H9 (cell line): ENCODE measurements around the gene PTPRN2. TPM values are rescaled to one million over a fixed set of nuclear protein-coding genes. Genes with fewer than 3 reads are reported as not detected.

Experiments used
- DNase-seq: peaks from one replicate; pipeline ENCODE4 v3.0.0-alpha.2; 2017
- H2AFZ ChIP-seq: one replicate; pipeline ENCODE4 v1.6.1; 2013; ENCODE audit warnings: mild to moderate bottlenecking, low read length, control low read depth, moderate library complexity
- H2AK5ac ChIP-seq: 2 replicates; pipeline ENCODE4 v1.6.1; 2013; ENCODE audit warnings: low read length, control low read depth, mixed read lengths; ENCODE audit not compliant: insufficient read length
- H2BK120ac ChIP-seq: one replicate; pipeline ENCODE4 v1.6.1; 2013; ENCODE audit warnings: low read depth, mild to moderate bottlenecking, low read length, control low read depth, inconsistent platforms; ENCODE audit not compliant: poor library complexity, severe bottlenecking
- H2BK12ac ChIP-seq: 2 replicates; pipeline ENCODE4 v1.6.1; 2013; ENCODE audit warnings: low read length, control low read depth, mixed read lengths, low read depth; ENCODE audit not compliant: insufficient read length
- H2BK15ac ChIP-seq: 2 replicates; pipeline ENCODE4 v1.6.1; 2013; ENCODE audit warnings: low read depth, low read length, control low read depth
- H2BK20ac ChIP-seq: one replicate; pipeline ENCODE4 v1.6.1; 2013; ENCODE audit warnings: low read depth, mild to moderate bottlenecking, low read length, control low read depth, inconsistent platforms; ENCODE audit not compliant: poor library complexity, severe bottlenecking
- H2BK5ac ChIP-seq: 2 replicates; pipeline ENCODE4 v1.6.1; 2013; ENCODE audit warnings: low read length, control low read depth, mixed read lengths; ENCODE audit not compliant: insufficient read length
- H3K14ac ChIP-seq: 2 replicates; pipeline ENCODE4 v1.6.1; 2013; ENCODE audit warnings: low read length, control low read depth; ENCODE audit not compliant: insufficient read depth
- H3K18ac ChIP-seq: 2 replicates; pipeline ENCODE4 v1.6.1; 2013; ENCODE audit warnings: low read depth, mild to moderate bottlenecking, mixed read lengths, low read length, control low read depth; ENCODE audit not compliant: insufficient read length
- H3K23ac ChIP-seq: 2 replicates; pipeline ENCODE4 v1.6.1; 2013; ENCODE audit warnings: low read length, control low read depth, mixed read lengths, low read depth; ENCODE audit not compliant: insufficient read length
- H3K23me2 ChIP-seq: 2 replicates; pipeline ENCODE4 v1.6.1; 2013; ENCODE audit warnings: low read depth, mild to moderate bottlenecking, mixed read lengths, low read length, control low read depth; ENCODE audit not compliant: insufficient read length, poor library complexity, severe bottlenecking
- H3K27ac ChIP-seq: 2 replicates; pipeline ENCODE4 v1.5.1; 2013; ENCODE audit warnings: low read length, control low read depth, mixed read lengths, low read depth; ENCODE audit not compliant: insufficient read length
- H3K27me3 ChIP-seq: 2 replicates; pipeline ENCODE4 v1.6.1; 2013; ENCODE audit warnings: low read length, control low read depth, inconsistent platforms; ENCODE audit not compliant: insufficient read depth
- H3K4ac ChIP-seq: 2 replicates; pipeline ENCODE4 v1.6.1; 2013; ENCODE audit warnings: low read depth, mild to moderate bottlenecking, control low read depth, inconsistent platforms, low read length, moderate library complexity
- H3K4me1 ChIP-seq: 2 replicates; pipeline ENCODE4 v1.6.1; 2013; ENCODE audit warnings: low read length, control low read depth, inconsistent platforms; ENCODE audit not compliant: insufficient read depth
- H3K4me2 ChIP-seq: 2 replicates; pipeline ENCODE4 v1.6.1; 2013; ENCODE audit warnings: low read length, control low read depth, mixed read lengths; ENCODE audit not compliant: insufficient read length, insufficient read depth
- H3K56ac ChIP-seq: 2 replicates; pipeline ENCODE4 v1.6.1; 2013; ENCODE audit warnings: low read depth, mild to moderate bottlenecking, mixed read lengths, low read length, control low read depth; ENCODE audit not compliant: insufficient read length
- H3K79me1 ChIP-seq: 2 replicates; pipeline ENCODE4 v1.6.1; 2013; ENCODE audit warnings: low read depth, mild to moderate bottlenecking, moderate library complexity, low read length, control low read depth, inconsistent platforms; ENCODE audit not compliant: insufficient read depth, poor library complexity, severe bottlenecking
- H3K79me2 ChIP-seq: 2 replicates; pipeline ENCODE4 v1.6.1; 2013; ENCODE audit warnings: low read length, control low read depth, inconsistent platforms; ENCODE audit not compliant: insufficient read depth
- H3K9ac ChIP-seq: 2 replicates; pipeline ENCODE4 v1.6.1; 2013; ENCODE audit warnings: low read length, control low read depth, mixed read lengths; ENCODE audit not compliant: insufficient read length; ENCODE audit errors: extremely low read depth
- H3K9me3 ChIP-seq: one replicate; pipeline ENCODE4 v1.6.1; 2013; ENCODE audit warnings: low read depth, low read length, inconsistent platforms; ENCODE audit not compliant: control insufficient read depth
- H3T11ph ChIP-seq: one replicate; pipeline ENCODE4 v1.6.1; 2013; ENCODE audit warnings: mild to moderate bottlenecking, low read length, control low read depth, inconsistent platforms
- H4K20me1 ChIP-seq: one replicate; pipeline ENCODE4 v1.6.1; 2013; ENCODE audit not compliant: control insufficient read depth, insufficient read length, insufficient read depth
- H4K5ac ChIP-seq: 2 replicates; pipeline ENCODE4 v1.6.1; 2013; ENCODE audit warnings: low read depth, mild to moderate bottlenecking, mixed read lengths, low read length, control low read depth; ENCODE audit not compliant: insufficient read length
- H4K8ac ChIP-seq: replicated peaks from 2 replicates; pipeline ENCODE4 v1.6.1; 2013; ENCODE audit warnings: low read length, control low read depth, mixed read lengths, low read depth; ENCODE audit not compliant: insufficient read length
- H4K91ac ChIP-seq: 2 replicates; pipeline ENCODE4 v1.6.1; 2013; ENCODE audit warnings: low read depth, mild to moderate bottlenecking, moderate library complexity, mixed read lengths, low read length, control low read depth; ENCODE audit not compliant: insufficient read length
- H3K27ac Mint-ChIP-seq, 3 experiments: 2 replicates in 2 of 3; 3 replicates in 1 of 3; pipeline ENCODE4 v1.8.0; 2020 to 2021; ENCODE audit warnings: mixed read lengths in 3 of 3, mild to moderate bottlenecking in 1 of 3, moderate library complexity in 1 of 3
- H3K27me3 Mint-ChIP-seq: 2 replicates; pipeline ENCODE4 v1.8.0; 2021; ENCODE audit warnings: low read depth, mild to moderate bottlenecking, moderate library complexity, mixed read lengths
- H3K36me3 Mint-ChIP-seq, 3 experiments: 2 replicates in 2 of 3; 3 replicates in 1 of 3; pipeline ENCODE4 v1.8.0; 2020 to 2021; ENCODE audit warnings: low read depth in 3 of 3, mixed read lengths in 3 of 3; ENCODE audit not compliant: insufficient read depth in 1 of 3
- H3K4me1 Mint-ChIP-seq, 2 experiments: 2 replicates each; pipeline ENCODE4 v1.8.0; 2020; ENCODE audit warnings: mixed read lengths in 2 of 2
- H3K4me3 Mint-ChIP-seq, 2 experiments: 2 replicates in 1 of 2; 3 replicates in 1 of 2; pipeline ENCODE4 v1.8.0; 2020 to 2021; ENCODE audit warnings: mild to moderate bottlenecking in 2 of 2, mixed read lengths in 2 of 2, moderate library complexity in 1 of 2
- H3K9me3 Mint-ChIP-seq, 2 experiments: 2 replicates in 1 of 2; 3 replicates in 1 of 2; pipeline ENCODE4 v1.8.0; 2020; ENCODE audit warnings: mild to moderate bottlenecking in 2 of 2, mixed read lengths in 2 of 2, moderate library complexity in 1 of 2
- WGBS: extraction: QIAGEN DNeasy Blood & Tissue Kit; methylation state at CpG from one replicate; pipeline ENCODE4 v1.1.7; 2013; ENCODE audit warnings: missing lambda C conversion rate, low lambda C conversion rate, mixed read lengths; ENCODE audit not compliant: insufficient read length; ENCODE audit errors: extremely low coverage; 5-methylcytosine and 5-hydroxymethylcytosine counted together
- total RNA-seq: library from RNA; stranded (reverse); gene quantifications from 2 replicates; pipeline ENCODE4 v1.2.1, GENCODE V29; 2021
- TF ChIP-seq, protein P1 (sequence below): fragments of 200-600 bp; sonication (generic); conservative IDR thresholded peaks from 3 replicates; pipeline ENCODE4 v1.8.0; 2021; ENCODE audit warnings: antibody characterized with exemption, mild to moderate bottlenecking

PTPRN2 gene
- total RNA-seq, 1 experiment from 2014 or later, result 5.2 TPM

DNA sequence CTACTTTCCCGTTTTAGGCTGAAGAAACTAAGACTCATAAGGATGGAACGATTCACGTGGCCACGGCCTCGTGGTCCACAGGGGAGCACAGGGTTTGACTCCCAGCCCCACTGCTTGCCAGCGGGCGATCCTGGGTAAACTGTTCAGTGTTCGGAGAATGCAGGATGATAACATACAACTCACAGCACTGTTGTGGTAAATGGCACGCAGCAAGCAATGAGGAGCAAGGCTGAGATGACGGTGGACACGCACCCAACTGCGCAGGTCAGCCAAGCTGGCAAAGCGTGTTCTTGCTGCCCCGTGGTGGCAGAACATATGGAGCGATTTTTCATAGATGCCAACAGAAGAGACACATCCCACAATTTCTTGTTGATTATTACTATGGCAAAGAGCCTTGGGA is 978.1 kb downstream of the PTPRN2 start:
- H3K9ac ChIP-seq, result no peak overlapping the region
- H3K14ac ChIP-seq, result no peak overlapping the region
- H4K8ac ChIP-seq, result no peak overlapping the region
- Mint-ChIP-seq H3K27me3 (peaks cover 90% of the 10 kb centered on the region), H3K27ac (0 out of 7 replicates have a peak overlapping the region, but pooled peaks of 1 of the 3 experiments have one; percentile 27), H3K4me3 (no peak overlapping the region), H3K36me3 (no peaks in the 10 kb centered on the region), H3K4me1 (peaks cover 0 to 2% of the 10 kb centered on the region in 2 experiments; a peak in 1 of 4 replicates), H3K9me3 (no peaks in the 10 kb centered on the region)
- no peak overlapping the region for H2BK120ac ChIP-seq
- DNase-seq, result no peak
- H4K20me1 ChIP-seq, result no peaks in the 10 kb centered on the region
- H3K27ac ChIP-seq, result no peak overlapping the region
- no peak overlapping the region for H3K4ac ChIP-seq
- no peak overlapping the region for H2BK12ac ChIP-seq
- TF ChIP-seq, protein P1, sequence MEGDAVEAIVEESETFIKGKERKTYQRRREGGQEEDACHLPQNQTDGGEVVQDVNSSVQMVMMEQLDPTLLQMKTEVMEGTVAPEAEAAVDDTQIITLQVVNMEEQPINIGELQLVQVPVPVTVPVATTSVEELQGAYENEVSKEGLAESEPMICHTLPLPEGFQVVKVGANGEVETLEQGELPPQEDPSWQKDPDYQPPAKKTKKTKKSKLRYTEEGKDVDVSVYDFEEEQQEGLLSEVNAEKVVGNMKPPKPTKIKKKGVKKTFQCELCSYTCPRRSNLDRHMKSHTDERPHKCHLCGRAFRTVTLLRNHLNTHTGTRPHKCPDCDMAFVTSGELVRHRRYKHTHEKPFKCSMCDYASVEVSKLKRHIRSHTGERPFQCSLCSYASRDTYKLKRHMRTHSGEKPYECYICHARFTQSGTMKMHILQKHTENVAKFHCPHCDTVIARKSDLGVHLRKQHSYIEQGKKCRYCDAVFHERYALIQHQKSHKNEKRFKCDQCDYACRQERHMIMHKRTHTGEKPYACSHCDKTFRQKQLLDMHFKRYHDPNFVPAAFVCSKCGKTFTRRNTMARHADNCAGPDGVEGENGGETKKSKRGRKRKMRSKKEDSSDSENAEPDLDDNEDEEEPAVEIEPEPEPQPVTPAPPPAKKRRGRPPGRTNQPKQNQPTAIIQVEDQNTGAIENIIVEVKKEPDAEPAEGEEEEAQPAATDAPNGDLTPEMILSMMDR, result no peak
- no peak overlapping the region for H2AK5ac ChIP-seq
- no peak overlapping the region for H2BK20ac ChIP-seq
- H3K79me2 ChIP-seq, result no peaks in the 10 kb centered on the region
- H3K56ac ChIP-seq, result no peak overlapping the region
- no peak overlapping the region for H2BK15ac ChIP-seq
- H3K9me3 ChIP-seq, result no peaks in the 10 kb centered on the region
- no CpG with 5 or more reads among the region's 15 CpGs for WGBS
- H2AFZ ChIP-seq, result no peak overlapping the region
- no peak overlapping the region for H2BK5ac ChIP-seq
- no peak overlapping the region for H4K91ac ChIP-seq
- H3K27me3 ChIP-seq, result no peaks in the 10 kb centered on the region
- no peaks in the 10 kb centered on the region for H3K4me1 ChIP-seq
- no peak overlapping the region for H3K18ac ChIP-seq
- H3K4me2 ChIP-seq, result no peak overlapping the region
- no peak overlapping the region for H3K23ac ChIP-seq
- H3T11ph ChIP-seq, result no peak overlapping the region
- no peaks in the 10 kb centered on the region for H3K79me1 ChIP-seq
- H4K5ac ChIP-seq, result no peak overlapping the region
- H3K23me2 ChIP-seq, result no peaks in the 10 kb centered on the region
